GM18498 (cell line): ENCODE results near the gene GPR157.
"Not testable (repeated sequence)": the region's sequence is repeated elsewhere in the genome, so short reads cannot be mapped to it uniquely, and the experiment has no call there.

Experiments
- ATAC-seq: cut with Tn5 transposase; IDR thresholded peaks from one replicate; pipeline ENCODE4 v1.9.1; 2021; ENCODE audit warnings: mild to moderate bottlenecking, moderate library complexity; ENCODE audit not compliant: unreplicated experiment

The GPR157 gene

DNA sequence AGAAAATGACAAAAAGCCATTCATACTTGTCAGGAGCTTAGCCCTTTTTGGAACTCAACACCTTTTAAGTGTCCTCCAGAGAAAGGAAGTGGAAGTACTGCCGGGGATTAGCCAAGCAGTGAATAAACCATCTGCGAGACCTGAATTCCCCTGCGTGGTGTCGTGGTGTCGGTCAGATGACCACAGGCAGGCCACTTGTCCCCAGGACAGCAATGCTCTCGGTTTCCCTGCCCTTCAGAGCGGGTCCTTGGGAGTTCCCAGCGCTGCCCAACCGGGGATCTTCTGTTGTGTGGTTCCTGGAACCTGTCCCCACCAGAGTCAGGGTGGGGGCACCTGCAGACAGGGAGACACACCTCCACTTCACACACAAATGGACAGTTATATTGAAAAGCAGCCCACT lies 9.2 kb downstream of the GPR157 start:
- peak; percentile 44 for ATAC-seq

DNA sequence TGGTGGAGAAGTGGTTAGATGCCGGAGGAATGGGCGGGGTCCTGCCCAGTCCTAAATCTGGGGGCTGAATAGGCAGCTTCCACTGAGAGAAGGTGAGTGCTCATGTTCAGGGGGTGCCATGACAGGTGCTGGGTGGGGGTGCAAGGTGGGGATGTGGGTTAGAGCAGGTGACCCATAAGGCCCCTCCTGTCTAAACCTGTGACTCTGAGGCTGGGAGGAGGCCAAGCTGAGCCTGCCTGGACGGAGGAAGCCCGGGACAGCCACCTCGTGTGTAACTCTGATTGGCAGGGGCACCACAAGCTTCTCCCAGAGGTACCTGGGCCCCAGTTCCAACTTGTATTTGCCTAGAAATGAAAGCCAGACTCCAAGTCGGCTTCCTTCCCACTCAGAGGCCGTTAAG lies 10.7 kb downstream of the GPR157 start:
- ATAC-seq, result no peak

DNA sequence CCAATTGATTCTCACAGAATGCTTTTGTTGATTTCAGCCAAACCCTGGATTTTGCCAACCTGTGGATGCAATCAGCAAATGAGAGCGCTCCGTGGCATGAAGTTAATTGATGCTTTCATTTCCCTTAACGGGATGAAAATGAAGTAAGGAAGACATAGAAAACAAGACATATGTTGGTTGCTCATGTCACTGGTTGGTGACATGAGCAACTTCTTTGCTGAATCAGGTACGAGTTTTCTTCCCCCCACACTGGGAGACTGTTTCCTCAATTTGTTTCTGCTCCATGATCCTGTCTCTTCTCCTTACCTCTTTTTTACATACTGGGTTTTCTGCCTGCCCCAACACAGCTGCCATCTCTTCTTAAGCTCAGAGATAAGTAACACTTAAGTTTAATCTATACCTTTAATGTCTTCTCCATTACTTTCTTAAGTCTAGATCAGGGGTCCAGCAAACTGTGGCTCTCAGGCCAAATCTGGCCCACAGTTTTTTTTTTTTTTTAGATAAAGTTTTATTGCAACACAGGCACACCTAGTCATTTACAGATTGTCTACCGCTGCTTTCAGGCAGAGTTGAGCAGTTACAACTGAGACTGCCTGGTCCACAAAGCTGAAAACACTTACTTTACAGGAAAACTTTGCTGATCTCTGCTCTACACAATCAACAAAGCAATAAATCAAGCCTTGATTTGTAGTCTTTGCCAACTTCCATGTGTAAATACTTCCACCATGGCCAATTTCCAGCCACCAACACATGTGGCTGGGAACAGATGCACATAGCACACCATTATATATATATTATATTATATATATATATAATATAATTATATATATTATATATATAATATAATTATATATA lies 13.3 kb downstream of the GPR157 start:
- ATAC-seq, result no peak

DNA sequence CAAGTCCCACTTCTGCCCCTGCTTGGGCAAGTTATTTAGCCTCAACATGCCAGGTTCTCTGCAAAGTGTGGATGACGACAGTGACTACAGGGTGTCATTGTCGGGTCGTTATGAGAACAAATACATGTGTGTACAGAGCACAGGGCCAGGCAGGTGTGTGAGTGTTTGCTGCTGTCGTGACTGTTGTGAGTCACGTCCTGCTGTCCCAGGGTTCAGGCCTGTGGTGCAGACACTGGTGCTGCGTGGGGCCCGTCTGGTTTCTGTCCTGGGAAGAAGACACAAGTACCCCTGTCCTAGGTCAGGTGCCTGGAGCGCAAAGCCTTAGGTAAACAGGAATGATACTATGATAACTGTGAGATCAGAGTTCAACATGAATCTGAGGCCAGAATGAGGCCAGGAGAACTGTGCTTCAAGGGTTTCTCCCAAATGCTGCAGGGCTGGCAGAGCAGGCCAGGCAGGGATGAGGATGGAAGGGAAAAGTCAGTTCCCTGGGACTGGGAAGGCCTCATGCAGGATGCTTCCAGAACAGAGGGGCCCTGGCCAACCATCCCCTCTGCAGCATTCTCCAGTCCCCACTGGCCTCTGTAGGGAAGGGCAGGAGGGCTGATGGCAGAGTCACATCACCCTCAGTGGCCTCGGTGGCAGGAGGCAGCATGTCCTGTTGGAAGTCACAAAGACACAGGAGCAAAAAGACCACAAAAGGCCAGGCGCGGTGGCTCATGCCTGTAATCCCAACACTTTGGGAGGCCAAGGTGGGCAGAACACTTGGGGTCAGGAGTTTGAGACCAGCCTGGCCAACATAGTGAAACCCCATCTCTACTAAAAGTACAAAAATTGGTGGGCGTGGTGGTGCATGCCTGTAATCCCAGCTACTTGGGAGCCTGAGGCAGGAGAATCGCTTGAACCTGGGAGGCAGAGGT lies 15.7 kb downstream of the GPR157 start:
- ATAC-seq, result no peak

DNA sequence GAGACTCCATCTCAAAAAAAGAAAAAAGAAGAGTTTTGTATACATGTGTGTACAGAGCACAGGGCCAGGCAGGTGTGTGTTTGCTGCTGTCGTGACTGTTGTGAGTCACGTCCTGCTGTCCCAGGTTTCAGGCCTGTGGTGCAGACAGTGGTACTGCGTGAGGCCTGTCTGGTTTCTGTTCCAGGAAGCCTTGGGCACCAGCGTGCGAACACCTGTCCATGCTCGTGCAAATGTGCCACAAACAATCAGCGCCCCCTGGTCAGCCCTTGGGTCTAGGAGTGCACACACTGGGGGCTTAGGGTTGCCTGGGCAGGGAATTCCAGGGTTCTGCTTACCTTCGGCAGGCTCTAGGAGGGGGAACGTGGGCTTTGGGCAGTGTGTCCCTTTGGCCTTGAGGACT lies 16.9 kb downstream of the GPR157 start:
- no peak for ATAC-seq

DNA sequence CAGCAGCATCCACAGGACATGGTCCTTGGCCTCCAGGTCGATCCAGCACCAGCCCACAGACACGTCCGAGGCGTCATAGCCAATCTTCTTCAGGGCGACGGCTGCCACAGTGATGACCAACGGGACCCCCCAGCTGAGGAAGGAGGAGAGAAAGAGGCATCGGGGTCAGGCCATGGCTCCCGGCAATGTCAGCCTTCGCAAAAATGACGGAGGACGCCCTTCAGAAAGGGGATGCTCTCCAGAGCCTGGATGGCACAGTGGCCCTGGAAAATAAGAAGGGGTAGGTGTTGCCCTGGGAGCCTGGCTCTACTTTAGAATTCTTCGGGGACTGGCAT lies 17.6 kb downstream of the GPR157 start:
- ATAC-seq, result no peak

DNA sequence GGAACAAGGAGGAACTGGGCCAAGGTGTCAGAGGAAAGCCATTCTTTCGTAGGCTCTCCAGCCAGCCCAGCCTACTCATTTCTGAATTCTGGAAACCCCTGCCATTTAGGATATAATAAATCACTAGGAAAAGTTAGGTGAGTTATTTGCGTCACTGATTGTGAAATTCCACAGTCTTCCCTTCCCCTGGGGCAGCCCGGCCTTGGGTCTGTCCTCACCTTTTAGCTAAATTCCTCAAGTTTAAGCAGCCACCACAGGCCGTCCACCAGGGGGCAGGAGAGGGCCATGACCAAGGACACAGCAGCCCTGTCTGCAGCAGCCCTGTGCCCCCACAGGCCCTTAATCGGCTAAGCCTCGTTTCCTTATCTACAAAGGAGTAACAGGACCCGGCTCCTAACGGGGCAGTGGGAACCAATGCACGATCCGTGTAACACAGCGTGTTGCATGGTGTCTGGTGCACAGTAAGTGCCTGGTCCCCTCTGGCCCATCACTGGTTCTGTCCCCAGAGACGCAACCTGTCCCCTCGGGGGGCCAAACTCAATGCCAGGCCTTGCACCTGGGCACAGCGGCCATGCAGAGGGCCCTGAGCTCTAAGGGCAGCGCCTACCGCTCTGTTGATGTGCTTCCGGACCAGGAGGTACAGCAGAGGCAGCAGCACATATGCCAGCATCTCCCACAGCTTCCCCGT lies 18.1 kb downstream of the GPR157 start:
- ATAC-seq, result no peak

DNA sequence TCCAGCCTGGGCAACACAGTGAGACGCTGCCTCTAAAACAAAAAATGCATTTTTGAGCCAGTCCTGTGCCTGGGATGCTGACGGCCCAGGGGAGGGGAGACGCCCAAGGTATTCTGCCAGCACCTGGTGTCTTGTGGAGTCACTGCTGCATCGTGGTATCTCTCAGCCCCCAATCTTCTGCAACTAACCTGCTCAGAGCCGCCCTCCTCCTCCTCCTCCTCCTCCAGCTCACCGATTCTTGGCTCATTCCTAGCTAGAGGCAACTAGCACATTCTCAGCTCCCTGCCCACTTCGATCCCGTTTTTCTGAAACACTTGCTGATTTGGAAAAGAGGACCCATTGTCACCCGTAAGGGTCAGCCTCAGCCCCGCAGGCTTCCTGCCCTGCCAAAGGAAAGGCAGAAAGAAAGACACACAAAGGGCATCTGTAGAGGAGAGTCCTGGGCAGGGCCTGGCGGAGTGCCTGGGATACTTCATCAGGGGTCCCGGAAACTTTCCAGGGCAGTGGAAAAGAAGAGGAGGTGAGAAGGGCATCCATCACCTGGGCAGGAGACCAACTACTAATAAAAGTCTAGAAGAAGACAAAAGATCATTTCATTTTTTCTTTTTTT lies 20.7 kb downstream of the GPR157 start:
- no peak for ATAC-seq

DNA sequence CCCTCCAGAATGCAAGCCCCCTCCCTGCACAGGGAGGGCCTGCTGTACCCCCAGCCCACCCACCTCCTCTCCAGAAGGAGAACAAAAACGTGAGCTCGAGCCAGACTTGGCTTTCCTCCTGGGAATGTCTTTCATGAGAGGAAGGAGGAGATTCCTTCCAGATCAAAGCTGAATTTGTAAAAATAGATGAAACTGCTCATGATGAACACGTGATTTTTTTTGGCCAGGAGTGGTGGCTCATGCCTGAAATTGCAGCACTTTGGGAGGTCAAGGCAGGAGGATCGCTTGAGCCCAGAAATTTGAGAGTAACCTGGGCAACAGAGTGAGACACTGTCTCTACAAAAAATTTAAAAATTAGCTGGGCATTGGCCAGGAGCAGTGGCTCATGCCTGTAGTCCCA lies 21.8 kb downstream of the GPR157 start:
- no peak for ATAC-seq

DNA sequence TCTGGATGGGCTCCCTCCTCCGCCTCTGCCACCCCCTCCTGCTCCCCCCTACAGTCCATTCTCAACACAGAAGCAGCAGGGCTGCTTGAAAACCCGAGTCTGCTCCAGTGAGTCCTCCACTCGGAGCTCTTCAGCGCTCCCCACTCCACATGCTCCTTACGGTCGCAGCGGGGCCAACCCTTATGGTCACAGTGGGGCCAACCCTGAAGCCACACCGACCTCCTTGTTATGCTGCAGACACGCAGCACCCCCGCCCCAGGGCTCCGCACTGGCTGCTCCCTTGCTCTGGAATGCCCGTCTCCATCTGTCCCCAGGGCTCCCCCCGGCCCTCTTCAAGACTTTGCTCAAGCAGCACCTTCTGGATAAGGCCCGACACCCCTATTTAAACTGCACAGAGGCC lies 22.6 kb downstream of the GPR157 start:
- no peak for ATAC-seq

DNA sequence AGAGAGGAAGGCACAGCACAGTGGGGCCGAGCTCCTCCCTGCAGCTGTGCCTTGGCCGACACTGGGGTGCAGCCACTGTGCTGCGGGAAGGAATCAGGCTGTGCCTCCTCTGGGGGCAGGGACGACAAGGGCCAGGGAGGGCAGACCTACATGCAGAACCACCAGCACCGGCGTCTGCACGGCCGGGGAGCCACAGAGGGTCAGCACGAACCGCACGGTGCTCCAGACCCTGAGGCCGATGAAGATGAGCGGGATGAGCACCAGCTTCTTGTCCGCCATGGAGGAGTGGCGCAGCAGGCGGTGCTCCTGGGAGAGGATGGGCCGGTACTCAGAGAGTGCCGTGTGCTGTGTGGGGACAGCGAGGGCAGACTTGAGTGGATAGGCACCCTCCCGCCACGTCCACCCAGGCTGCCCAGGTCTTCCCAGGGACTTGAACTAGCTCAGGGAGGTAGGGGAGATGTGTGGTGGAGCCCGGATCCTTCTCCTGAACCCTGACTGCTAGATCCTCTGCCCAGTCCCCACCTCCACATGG lies 23.5 kb downstream of the GPR157 start:
- ATAC-seq, result no peak

DNA sequence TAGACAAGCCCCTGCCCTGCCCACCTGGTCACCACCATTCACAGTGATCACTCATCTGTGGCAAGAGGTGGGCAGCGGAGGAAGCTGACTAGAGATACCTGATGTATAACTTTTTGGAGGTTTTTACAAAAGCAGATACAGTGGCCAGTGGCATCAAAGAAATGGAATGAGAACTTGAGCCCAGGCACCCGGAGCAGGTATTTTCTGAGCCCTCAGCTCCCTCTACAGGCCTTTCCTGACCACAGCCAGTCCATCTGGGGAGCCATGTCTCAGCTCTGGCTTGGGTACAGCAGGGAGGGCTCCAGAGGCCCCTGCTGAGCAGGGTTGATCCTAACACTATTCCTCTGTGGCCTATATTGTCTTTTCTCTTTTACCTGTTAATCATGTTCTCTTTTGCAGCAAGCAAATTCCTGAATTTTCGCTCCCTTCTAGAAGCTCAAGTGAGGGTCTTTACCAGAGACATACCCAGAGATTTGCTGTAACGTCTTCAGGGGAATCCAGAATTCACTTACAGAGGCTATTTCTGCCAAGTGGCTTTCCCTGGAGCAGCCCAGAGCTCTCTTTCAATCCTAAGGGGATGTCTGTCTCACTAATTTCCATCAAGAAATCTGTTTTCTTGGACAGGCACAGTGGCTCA lies 27.3 kb downstream of the GPR157 start:
- no peak for ATAC-seq

DNA sequence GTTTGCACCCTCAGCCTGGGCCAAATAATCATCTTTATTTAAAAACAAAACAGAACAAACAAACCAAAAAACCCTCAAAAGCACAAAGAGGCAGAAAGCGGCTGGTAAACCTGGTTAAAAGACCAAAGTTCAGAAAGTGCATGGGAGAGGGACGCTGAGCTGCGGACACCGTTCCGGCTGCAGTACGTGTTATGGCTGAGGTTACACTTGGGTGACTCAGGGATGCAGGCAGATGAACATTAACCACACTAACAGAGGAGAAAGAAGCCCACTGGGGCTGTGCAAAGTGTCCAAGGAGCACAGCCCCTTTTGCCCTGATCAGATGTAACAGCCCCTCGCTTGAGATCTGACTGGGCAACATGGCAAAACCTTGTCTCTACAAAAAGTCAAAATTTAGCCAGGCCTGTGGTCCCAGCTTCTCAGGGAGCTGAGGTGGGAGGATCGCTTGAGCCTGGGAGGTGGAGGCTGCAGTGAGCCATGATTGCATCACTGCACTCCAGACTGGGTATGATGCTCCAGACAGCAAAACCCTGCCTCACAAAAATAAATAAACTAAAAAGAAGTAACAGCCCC lies 28.3 kb downstream of the GPR157 start:
- ATAC-seq, result no peak

DNA sequence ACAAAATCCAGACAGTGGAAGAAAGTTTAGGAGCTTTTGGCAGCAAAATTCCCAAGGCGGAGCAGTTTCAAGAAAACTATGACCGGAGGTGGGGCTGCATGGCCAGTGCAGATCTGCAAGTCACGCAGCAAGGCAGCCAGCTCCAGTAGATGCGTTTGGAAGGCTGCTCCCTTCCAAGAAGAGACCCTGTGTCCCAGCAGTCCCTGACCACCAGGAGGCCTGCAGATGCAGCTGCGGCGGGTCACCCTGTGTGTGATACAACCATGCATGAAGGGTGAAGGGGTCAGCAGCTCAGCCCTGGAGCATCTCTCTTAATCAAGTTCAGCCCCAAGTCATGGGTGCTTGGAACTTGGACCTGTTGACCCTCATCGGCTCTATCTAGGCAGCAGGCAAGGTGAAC lies 29.3 kb downstream of the GPR157 start:
- no peak for ATAC-seq

DNA sequence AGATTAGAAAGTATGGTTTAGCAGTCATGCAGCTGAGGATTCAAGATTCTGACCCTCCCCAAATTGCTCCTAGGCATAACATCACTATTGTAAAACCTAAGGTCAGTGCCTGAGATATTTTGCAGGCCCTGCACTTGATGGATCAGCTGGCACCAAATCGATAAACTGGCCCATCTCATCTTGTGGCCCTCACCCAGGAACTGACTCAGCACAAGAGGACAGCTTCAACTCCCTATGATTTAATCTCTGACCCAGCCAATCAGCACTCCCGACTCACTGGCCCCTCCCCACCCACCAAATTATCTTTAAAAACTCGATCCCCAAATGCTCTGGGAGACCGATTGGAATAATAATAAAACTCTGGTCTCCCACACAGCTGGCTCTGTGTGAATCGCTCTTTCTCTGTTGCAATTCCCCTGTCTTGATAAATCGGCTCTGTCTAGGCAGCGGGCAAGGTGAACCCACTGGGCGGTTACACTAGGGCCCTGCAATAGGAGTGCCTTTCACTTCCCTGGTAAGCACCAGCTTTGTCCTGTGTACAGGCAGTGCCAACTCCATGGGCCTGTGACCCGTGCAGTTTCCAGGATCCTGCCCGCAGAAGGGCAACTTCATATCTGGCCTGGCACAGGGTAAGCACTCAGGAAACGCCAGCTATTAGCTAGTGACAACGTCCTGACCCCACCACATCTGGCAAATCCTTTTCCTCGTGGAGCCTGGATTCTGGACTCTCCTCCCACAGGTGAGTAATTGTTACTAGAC lies 30.8 kb downstream of the GPR157 start:
- ATAC-seq, result no peak

DNA sequence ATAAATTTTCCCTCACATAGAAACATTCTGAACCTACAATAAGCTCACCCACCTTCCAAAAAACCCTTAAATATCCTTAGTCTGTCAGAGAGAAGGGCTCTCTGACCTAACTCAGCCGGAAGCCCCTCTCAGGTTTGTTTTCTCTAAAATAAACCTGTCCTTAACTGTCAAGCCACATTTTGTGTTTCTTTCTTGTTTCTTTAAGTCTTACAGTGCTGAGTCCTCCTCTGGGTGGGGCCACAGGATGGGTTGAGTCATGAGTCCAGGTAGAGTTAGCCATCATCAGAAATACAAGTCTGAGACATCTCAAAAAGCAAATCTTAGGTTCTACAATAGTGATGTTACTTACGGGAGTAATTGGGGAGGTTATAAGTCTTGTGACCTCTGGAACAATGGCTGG lies 33.1 kb downstream of the GPR157 start:
- ATAC-seq, result no peak

DNA sequence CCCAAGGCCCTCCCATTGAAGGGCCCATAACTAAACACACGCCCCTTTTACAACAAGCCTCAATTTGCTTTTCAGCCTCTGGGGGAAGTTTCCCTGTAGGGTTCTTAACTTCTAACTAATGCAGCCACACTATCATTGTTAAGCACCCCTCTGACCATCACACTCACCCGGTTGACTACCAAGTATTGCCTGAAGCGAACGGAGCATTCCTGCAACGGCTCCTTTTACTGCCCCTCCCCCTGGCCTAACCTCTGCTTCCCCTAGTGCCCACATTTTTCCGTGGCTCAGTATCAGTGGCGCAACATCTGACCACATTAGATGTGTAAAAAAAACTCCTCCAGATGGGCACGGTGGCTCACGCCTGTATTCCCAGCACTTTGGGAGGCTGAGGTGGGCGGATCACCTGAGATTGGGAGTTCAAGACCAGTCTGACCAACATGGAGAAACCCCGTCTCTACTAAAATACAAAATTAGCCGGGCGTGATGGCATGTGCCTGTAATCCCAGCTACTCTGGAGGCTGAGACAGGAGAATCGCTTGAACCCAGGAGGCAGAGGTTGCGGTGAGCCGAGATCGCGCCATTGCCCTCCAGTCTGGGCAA lies 34.8 kb downstream of the GPR157 start:
- ATAC-seq, result not testable (repeated sequence)

DNA sequence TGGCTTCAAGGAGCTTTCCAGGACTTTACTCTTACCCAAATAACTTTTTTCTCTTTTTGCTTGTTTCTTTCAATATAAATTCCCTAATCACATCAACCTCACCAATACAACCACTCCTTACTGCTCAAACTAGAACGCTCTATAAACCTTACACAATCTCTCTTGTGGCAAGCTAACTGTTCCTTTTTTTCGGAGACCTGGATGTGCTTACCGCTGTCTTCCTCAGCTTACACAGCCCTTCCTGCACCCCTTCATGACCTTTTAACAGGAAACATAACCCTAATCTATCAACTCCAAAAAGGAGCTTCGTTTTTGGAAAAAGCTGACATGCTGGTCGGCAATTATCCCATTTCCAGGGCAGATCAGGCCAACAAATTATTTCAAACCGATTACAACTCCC lies 35.3 kb downstream of the GPR157 start:
- ATAC-seq, result no peak

DNA sequence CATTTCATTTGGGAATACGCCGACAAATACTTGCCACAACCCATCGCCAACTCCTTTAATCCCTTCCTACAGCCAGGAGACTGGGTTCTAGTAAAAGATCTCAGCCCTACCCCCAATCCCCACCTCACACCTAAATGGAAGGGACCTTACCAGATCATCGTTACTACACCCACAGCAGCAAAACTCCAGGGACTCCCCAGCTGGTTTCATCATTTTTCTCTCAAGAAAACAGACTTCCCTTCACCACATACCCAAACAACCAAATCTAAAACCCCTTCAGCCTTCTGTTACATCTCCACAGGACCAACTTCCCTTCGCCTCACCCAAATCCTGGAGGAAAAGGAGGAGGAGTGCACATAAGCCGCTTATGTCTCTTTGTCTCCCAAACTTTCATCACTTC lies 35.8 kb downstream of the GPR157 start:
- no peak for ATAC-seq
